Measurements from ENCODE around the gene NCK1. TPM values are rescaled to one million over a fixed set of nuclear protein-coding genes. Genes with fewer than 3 reads are reported as not detected.

NCK1 gene
- total and polyA plus RNA-seq, 2 experiments from 2014 or later = 28.4 to 28.7 TPM

GRCh38 chr3:136893848-136894443 lies 31.9 kb downstream of the NCK1 start:
- H3K27me3 Mint-ChIP-seq (ENCODE audit: insufficient read depth, low read depth, poor library complexity) = peaks cover 2% of the 10 kb centered on the region
- H3K27ac ChIP-seq (ENCODE audit: low read depth) = no peak overlapping the region; the same call in 1 of the 2 replicates
- no peaks in the 10 kb centered on the region for H3K36me3 ChIP-seq (ENCODE audit: insufficient read depth)
- peak overlapping the region; percentile 49 for H3K4me2 ChIP-seq
- ATAC-seq (no peak), DNase-seq (ENCODE audit: low spot score) (peak; percentile 27)
- H3K27me3 ChIP-seq (ENCODE audit: insufficient read depth) = no peaks in the 10 kb centered on the region
- peaks cover 34% of the 10 kb centered on the region for H3K4me1 ChIP-seq (ENCODE audit: insufficient read depth)
- peak overlapping the region; percentile 32; the same call in 1 of the 2 replicates for H3K27ac Mint-ChIP-seq
- H3K4me1 Mint-ChIP-seq = peaks cover 33% of the 10 kb centered on the region
- H3K4me3 Mint-ChIP-seq = no peak overlapping the region; the same call in 2 of the 3 replicates
- no peaks in the 10 kb centered on the region; the same call in 1 of the 2 replicates for H3K9me2 ChIP-seq (ENCODE audit: insufficient read depth)
- peaks cover 92% of the 10 kb centered on the region for H3K79me2 ChIP-seq (replicated peaks; ENCODE audit: insufficient read depth)
- H3K9me3 Mint-ChIP-seq = peaks cover 11% of the 10 kb centered on the region
- peaks cover 19% of the 10 kb centered on the region for H4K20me1 ChIP-seq (replicated peaks; ENCODE audit: insufficient read depth)
- H2AFZ ChIP-seq = no peak overlapping the region
- no peak for TF ChIP-seq ZNF331 (CRISPR knock-in tag; IDR thresholded peaks at IDR 0.05; ENCODE audit: low read depth)
- TF ChIP-seq JUNB (IDR thresholded peaks at IDR 0.05; ENCODE audit: unreplicated experiment) = no peak
- no peak for TF ChIP-seq POLR2AphosphoS5 (IDR thresholded peaks at IDR 0.05; ENCODE audit: low read depth)
- no peak for TF ChIP-seq CREB1 (CRISPR knock-in tag; IDR thresholded peaks at IDR 0.05; ENCODE audit: low read depth)
- TF ChIP-seq CTCF (conservative IDR thresholded peaks at IDR 0.05; ENCODE audit: low read depth in 2 of 2) = no peak
- TF ChIP-seq ETS1 (IDR thresholded peaks at IDR 0.05) = no peak
- no peak for TF ChIP-seq STAT1 (IDR thresholded peaks at IDR 0.05; ENCODE audit: unreplicated experiment)
- no peak for TF ChIP-seq ZNF462 (CRISPR knock-in tag; IDR thresholded peaks at IDR 0.05)
- TF ChIP-seq ZNF114 (CRISPR knock-in tag; IDR thresholded peaks at IDR 0.05) = no peak
- no peak for TF ChIP-seq EZH2phosphoT487 (IDR thresholded peaks at IDR 0.05; ENCODE audit: unreplicated experiment)
- TF ChIP-seq REST (IDR thresholded peaks at IDR 0.05; ENCODE audit: unreplicated experiment) = no peak
- no peak for TF ChIP-seq EZH2 (IDR thresholded peaks at IDR 0.05; ENCODE audit: low read depth, unreplicated experiment)
- no peak for TF ChIP-seq NANOG (IDR thresholded peaks at IDR 0.05; ENCODE audit: borderline replicate concordance)
- H3K4me3 ChIP-seq = no peak overlapping the region
- no peaks in the 10 kb centered on the region for H3F3A ChIP-seq (replicated peaks; ENCODE audit: low read depth)
- H3K36me3 Mint-ChIP-seq (ENCODE audit: low read depth) = peaks cover 21% of the 10 kb centered on the region
